Activated naive CD4-positive, alpha-beta T cell treated with Interleukin-2 at 50 U/mL for 16 hours (primary cell): ENCODE data around the gene FCHO2.
A peak's percentile ranks its signal among the peaks of the same experiment; 100 is the strongest.
"Not testable (repeated sequence)": the region's sequence is repeated elsewhere in the genome, so short reads cannot be mapped to it uniquely, and the experiment has no call there.

Experiments
- DNase-seq: peaks from one replicate; pipeline ENCODE4 v3.0.0-alpha.2; 2020

The FCHO2 gene

DNA sequence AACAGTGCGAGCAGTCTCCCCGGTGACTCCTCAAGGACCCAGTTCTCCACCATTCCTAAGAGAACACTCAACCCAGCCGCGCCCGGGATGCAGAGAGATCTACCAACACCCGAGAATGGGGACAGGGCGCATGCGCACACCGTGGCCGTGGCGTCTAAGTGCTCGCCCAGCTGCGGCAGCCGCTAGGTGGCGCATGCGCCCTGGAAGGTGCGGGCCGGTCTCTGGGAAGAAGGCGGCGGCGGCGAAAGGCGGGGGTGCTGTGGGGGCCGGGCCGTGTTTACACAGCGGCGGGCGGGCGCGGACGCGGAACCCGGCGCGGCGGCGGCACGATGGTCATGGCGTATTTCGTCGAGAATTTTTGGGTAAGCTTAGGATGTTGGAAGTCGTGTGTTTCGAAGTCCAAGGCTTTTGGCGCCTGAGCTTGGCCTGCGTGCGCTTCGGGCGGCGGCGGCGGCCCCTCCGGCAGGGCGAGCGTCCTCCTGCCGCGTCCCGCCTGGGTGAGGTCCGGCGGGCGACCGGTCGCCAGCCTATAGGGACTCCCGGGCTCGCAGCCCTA is at the start of gene FCHO2:
Gene FCHO2, plus strand, starts transcription at position 274 of the 556 bp plus-strand sequence. Its CDS starts 56 bp downstream, at position 330.
- peak; percentile 95 for DNase-seq

GRCh38 chr5:72906806-72907205 is 49.0 kb upstream of the FCHO2 start:
- no peak for DNase-seq

DNA sequence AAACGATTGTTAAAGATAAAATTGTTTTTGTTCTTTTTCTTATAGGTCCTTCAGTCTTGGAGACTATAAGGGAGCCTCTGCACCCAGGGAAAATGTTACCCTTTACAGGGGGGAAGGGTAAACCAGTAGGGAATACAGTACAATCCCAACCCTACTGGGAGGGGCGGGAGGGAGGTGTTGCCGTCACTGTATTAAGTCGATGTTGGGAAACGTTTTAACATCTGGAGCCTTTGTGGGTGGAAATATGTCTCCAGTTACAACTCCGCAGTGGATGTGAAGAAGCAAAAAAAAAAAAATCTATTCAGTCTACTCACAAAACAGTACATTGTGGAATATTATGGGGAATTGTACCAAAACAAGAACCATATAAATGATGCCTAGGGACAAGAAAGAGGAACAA is 47.2 kb upstream of the FCHO2 start:
- no peak for DNase-seq

GRCh38 chr5:72917371-72917776 is 38.5 kb upstream of the FCHO2 start:
- no peak for DNase-seq

GRCh38 chr5:72920690-72921502 is 34.9 kb upstream of the FCHO2 start:
- DNase-seq, result no peak

GRCh38 chr5:72921886-72922285 is 34.0 kb upstream of the FCHO2 start:
- no peak for DNase-seq

- DNase-seq, result no peak
Observed at GRCh38 chr5:72922422-72922821, 33.4 kb upstream of the FCHO2 start.

DNA sequence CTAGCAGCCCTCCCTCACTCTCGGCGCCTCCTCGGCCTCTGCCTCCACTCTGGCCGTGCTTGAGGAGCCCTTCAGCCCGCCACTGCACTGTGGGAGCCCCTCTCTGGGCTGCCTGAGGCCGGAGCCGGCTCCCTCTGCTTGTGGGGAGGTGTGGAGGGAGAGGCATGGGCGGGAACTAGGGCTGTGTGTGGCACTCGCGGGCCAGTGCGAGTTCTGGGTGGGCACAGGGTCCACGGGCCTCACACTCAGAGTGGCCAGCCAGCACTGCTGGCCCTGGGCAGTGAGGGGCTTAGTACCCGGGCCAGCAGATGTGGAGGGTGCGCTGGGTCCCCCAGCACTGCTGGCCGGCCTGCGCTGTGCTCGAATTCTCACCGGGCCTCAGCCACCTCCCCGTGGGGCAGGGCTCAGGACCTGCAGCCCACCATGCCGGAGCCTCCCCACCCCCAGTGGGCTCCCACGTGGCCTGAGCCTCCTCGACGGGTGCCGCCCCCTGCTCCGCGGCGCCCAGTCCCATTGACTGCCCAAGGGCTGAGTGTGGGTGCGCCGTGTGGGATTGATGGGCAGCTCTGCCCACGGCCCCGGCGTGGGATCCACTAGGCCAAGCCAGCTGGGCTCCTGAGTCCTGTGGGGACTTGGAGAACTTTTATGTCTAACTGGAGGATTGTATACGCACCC is 30.4 kb upstream of the FCHO2 start:
- DNase-seq, result no peak

DNA sequence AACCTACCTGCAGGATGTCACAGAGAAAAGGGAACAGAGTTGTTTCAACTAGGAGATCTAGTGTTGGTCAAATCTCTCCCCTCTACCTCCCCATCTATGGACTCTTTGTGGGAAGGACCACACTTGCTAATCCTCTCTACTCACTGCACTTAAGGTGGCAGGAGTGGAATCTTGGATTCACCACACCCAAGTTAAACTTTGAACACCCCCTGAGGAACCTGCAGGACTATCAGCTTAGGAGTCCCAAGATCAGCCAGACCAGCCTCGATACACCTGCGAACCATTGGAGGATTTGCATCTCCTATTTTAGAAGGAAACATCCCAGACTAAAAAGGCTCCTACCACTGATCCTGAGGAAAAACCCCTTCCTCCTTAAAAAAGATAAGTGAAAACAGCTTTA is 23.2 kb upstream of the FCHO2 start:
- DNase-seq, result not testable (repeated sequence)

- not testable (repeated sequence) for DNase-seq
Observed at GRCh38 chr5:72934953-72935725, 20.7 kb upstream of the FCHO2 start.

DNA sequence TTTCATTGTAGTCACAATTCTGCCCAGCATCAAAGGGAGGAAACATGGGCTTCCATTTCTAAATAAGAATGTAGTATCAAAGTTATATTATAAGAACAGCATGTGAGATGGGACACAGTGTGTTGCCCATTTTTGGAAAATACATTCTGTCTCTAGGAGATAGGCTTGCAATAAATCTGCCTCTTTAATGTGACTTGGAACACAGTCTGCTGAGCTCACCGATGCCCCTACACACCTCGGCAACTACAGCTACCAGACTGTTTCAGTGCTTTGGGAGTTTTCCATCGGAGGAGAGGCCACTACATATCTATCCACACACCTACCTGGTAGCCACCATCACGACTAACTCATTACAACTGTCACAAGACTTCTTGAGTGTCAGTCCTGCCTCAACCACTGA is 18.9 kb upstream of the FCHO2 start:
- DNase-seq, result no peak

DNA sequence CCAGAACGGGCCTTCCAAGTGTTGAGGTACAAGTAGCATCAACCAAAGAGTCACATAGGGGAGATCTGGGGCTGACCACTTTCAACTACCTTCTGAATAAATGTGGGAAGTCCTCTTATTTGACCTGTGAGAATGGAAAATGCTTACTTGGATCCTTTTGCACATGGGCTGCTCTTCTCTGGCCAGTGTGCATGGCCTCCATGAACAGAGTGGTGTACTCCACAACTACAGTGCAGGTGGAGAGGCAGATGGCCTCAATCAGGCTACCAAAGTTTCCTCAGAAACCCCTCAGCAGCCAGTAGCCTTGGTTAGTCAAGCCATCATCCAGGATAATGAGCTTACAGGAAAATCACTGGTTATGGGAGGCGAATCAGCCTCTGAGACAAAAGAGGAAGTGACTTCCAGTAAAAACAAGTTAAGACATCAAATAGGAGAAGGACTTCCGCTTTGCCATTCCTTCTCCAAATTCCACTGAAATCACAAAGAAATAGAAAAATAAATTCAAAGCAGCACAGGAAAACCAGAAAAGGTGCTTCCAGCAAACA is 18.3 kb upstream of the FCHO2 start:
- DNase-seq, result no peak

- DNase-seq, result no peak
Observed at GRCh38 chr5:72938206-72938605, 17.6 kb upstream of the FCHO2 start.

GRCh38 chr5:72940082-72940481 is 15.8 kb upstream of the FCHO2 start:
- no peak for DNase-seq

DNA sequence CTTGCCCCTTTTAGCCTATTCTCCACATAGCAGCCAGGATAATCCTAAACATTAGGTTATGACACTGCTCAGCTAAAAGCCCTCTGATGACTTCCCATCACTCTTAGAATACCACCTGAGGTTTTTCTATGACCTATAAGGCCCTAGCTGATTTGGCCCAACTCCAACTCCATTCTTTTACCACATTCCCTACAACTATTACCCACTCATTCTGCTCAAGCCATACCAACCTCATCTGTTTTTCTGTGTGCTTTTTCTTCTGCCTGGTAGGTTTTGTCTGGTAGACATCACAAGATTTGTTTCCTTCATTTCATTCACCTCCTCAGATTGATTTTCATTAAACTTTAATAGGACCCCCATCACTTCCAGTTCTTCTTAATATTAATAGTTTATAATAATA is 12.5 kb upstream of the FCHO2 start:
- DNase-seq, result no peak

DNA sequence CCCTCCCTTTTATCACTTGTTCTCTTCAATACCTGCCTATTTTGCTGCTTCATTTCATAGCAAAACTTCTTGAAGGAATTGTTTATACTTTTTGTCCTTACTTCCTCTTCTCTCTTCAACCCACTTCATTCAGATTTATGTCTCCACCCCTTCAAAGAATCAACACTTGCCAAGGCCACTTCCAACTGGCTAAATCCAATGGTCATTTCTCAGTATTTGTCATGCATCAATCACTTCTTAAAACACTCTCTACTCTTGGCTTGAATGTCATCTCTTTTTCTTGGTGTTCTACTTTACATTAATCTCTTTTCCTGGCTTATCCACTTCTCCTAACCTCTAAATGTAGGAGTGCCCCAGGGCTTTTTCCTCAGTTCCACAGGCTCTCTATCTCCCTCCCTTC is 8.3 kb upstream of the FCHO2 start:
- DNase-seq, result no peak

DNA sequence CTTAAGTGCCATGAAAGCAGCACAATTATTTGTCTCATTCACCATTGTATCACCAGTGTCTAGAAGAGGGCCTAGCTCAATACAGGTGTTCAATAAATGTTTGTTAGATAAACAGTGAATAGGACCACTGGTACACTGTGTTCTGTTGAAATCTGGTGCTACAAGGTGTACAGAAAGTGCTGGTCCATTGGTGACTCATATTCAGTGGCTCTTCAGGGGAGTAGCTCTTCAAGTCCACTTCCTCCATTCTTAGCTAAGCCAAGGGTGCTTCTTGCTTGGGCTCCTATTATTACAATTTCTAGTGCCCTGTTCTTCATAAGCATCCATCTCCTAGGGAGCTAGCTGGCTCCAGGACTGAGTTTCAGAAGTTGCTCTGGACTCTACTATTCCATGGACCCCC is 6.4 kb upstream of the FCHO2 start:
- DNase-seq, result no peak

DNA sequence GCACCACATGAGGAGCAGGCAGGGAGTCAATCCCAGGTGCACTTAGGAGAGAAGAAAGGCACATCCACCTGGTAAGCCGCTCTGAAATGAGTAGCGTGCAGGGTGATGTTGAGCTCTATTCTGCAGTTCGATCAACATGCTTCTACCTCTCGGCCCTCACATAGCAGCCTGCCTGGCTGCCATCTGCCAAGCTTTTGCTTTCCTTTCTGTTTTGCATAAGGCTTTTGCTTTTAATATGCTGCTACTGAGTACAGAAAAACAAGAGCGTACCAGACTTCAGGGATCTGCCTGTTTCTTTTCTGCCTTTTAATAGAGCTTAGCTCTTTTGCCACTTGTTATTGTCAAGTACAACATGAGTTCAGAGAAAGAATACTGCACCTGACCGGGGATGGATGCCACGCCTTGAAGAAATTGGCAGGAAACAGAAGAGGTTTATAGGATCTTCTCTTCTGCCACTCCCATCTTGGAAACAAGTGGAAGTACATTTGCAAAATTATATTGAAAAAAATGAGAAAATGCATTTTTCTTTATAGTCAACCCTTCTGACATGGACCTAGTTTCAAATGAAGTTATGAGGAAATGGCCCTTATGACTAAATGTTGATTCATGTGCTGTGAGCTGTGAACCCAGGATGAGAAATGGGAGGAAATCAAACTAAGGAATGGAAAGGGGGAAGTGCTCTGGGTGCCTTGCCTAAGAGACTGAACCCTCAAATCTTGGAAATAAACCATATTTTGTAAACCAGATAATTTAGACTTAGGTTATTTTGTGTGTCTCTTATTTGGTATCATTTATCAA is 4.0 kb upstream of the FCHO2 start:
- DNase-seq, result no peak

- no peak for DNase-seq
Observed at GRCh38 chr5:72954389-72954788, 1.5 kb upstream of the FCHO2 start.

DNA sequence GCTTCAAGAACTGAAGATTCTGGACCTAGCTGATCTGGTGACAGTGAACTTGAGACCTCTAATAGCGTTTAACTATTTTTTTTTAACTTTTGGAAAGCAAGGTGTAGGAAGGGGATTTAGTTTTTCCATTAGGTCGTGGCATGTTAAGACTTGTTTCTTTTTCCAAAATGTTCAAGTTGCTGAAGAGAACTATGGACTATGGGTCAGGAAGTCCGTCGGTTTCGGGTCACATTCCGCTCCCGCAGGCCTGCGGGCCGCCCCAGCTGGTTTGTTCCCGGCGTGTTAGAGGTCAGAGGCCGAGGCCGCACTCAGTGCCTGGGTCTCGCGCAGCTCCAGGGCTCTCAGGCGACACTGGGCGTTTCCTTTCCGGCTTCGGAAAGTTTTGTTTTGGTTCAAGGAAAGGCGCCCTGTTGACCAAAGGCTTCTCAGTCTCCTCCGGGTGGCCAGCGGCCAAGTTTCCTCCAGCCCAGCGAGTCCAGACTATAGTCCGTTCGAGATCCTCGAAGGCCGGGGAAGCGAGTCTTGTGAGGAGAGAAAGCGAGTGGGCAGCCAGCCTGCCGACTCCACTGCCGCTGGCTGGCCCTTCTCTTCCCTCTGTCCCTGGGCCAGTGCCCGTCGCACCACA is 586 bp upstream of the FCHO2 start:
- no peak for DNase-seq

- peak; percentile 29 for DNase-seq
Observed at GRCh38 chr5:72956324-72957140, 691 bp downstream of the FCHO2 start.
